Daoy (cell line): Measurements from ENCODE around the gene UNC79. TPM values are rescaled to one million over a fixed set of nuclear protein-coding genes. Genes with fewer than 3 reads are reported as not detected.

Source experiments
- DNase-seq: peaks from one replicate; pipeline ENCODE4 v3.0.0-alpha.2; 2015; ENCODE audit warnings: low read depth
- total RNA-seq: library from RNA; depleted of rRNA; stranded (reverse); fragments of >200 nt; shearing (Covaris generic); gene quantifications from 2 replicates; pipeline ENCODE4 v1.2.3, GENCODE V29; 2014

The UNC79 gene
- total RNA-seq, 1 experiment from 2014 or later = not detected

DNA sequence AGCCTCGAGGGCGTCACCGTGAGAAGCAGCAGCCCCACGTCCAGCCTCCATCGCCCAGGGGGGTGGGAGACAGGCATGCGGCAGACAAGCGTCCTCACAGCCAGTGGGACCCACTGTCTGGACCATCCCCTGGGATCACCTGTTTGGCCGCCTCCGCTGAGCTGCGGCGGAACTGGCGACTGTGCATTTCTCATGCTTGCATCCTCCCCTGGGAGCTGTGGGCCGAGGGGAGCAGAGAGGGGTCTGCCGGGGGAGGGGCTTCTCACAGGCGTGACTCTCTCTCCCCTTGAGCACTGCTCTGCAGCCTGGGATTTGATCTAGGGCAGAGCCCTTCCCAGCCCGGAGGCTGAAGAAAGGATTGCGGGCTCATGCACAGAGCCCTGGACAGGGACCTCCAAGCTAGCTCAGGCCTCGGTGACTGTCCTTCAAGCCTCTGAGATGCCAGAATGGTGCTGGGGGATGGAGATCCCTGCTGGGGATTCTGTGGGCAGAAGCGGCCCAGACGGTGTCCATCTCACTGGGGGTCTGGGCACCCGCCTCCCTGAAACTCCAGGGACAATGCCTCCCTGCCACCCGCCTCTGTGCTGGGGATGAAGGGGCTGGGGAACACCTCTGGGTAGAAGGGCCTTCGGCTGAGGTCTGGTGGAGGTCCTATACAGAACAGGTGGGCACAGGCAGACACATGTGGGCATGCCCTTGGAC lies 296.5 kb downstream of the UNC79 start:
- no peak for DNase-seq

DNA sequence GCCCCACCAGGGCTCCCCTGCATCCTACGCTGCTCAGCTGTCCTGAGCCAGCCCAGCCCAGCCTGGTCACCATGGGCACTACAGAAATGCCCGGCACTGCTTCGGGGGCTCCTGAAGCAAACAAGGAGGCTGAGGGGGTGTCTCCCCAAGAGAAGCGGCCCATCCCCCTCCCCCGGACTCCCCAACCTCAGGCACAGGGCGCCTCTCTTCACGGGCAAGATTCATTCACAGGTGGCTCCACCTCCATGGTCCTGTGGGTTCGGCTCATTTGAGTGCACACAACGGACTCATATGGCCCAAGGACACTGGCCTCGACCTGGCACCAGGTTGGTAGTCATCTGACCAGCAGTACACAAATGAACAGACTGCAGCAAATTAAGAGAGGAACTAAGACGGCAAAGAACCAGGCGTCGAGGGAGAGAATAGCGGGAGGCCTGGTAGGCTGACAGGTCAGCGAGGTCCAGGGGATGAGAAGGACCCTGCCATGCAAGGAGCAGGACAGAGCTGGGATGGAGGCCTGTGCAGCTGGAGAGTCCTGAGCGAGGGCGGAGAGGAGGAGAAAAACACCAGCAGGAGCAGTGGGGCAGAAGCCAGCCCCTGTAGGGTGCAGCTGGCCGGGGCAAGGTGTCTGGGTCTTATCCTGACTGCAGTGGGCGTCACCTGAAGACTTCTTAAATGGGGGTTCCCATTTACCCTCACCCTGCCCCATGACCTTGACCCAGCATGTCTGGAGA lies 297.3 kb downstream of the UNC79 start:
- DNase-seq = no peak

DNA sequence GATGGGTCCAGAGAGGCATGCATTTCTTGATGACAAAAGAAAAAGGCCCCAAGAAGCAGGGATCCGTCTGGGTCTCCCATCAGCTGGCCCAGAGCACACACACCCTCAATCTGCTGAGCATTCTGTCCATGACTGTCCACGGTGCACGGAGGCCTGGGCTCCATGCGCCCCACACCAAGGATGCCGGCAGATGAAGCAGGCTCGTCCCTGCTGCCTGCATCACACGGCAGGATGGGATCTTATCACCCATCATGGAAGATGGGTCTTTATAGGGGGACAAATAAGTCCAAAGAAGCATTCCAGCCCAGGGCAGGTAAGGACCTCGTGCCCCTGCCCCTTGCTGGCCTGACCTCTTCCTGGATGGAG lies 297.9 kb downstream of the UNC79 start:
- DNase-seq = no peak

DNA sequence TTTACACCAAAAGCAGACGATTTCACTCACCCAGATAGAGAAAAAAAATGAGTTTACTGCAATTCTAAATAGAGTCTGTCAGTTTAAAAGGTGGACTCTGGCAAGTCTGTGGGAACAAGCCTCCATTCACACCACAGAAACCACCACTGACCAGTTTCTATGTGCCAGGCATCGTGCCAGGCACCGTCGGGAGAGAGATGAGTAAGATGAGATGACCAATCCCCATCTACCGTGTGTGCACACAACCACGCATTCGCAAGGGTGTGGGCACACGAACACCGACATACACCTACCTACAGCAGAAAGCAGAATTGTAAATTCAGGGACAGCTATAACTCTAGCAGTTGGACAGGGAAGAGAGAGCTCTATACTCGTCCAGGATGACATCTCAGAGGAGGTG lies 299.3 kb downstream of the UNC79 start:
- peak; percentile 83 for DNase-seq

DNA sequence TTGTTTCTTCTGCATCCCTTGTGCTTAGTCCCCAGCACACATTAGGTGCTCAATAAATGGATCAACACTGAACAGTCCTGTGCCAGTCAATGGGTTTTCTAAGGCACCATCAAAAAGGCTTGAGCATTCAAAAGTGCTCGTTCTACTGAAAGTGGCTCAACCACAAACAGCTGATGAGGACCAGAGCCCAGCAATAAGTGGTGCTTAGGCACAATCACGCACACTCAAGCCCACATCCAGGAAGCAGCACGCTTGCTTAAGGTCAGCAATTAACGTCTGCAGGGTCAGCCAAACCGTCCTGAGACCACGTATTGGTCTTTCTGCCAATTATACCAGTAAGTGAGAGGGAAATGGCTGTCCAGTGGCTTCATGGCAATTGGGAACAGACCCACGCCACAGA lies 301.0 kb downstream of the UNC79 start:
- no peak for DNase-seq

DNA sequence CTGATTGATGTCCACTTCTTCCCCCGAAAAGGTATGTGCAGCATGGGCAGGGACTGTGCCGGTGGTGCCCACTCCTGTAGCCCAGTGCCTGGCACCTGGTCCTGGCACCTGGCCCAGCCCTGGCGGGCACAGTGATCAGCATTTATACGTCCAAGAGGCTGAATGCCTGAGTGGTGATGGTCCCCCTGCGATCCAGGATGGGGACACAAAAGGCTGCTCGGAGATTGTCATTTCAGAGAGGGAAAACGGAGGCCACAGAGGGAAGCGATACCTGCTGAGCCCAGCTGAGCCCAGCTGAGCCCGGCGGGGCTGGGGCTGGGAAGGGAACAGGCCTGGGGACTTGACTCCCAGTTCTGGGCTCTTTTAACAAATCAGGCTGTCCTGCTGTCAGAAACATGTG lies 301.8 kb downstream of the UNC79 start:
- no peak for DNase-seq

DNA sequence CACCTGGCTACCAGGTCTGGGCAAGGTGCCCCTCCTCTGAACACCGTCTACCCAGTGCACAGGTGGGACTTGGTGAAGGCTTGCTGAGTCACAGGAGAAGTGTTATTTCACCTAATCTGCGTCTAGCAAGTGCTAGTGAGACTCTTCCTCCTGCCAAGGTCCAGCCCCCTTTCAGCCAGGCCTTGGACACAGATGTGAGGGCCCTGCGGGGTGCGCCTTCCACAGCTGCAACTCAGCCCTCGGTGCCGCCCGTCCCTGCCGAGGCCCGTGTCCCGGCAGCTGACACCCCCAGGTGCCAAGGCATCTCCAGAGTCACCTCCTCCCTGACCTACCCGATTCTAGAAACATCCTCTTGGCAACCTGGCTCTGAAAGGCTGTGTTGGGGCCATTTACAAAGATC lies 302.5 kb downstream of the UNC79 start:
- no peak for DNase-seq

DNA sequence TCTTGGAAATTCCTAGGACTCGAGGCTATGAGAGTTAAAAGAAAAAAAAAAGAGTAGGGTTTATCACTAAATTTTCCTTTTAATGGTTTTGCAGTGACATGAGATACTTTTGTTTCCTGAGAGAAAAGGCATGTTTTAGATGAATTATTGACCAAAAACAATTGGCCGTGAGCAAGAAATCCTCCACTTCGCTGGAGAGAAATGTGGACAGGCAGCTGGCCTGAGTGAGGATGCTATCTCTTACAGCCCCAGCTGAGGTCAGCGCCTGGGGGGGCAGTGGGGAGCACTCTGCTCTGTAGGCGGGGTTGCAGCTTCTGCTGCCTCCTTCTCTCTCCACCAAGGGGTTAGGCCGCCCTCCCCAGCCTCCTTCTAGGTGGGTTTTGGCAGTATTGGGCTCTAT lies 302.9 kb downstream of the UNC79 start:
- no peak for DNase-seq

DNA sequence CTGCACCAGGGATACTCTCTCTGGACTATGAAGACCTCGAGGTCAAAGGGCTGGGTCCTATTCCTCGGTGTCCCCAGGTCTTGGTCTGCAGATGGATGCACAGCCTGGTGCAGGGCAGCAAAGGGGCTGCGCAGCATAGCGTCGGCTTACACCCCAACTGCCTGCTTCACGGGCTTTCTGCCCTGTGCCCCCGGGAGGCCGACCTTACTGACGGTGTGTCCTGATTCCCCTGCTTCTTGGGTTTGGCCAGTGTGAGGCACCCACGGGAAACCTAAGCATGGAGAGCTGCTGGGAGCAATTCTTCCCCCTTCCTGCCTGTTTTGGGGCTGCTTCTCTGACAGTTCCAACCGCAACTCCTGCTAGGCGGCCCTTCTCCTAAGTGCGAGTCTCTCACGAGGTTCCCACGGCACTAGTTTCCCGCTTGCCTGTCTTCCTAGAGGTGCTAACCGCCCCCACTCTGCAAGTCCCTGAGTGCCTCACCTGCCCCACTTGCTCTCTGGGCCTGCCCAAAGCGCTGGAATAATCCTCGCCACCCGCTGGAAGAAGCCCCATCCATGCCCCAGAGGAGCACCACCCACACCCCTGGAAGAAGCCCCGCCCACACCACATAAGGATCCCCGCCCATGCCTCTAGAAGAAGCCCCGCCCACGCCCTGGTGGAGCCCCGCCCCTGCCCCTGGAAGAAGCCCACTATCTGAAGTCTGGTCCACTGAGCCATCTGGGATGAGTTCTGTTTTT lies 303.5 kb downstream of the UNC79 start:
- peak; percentile 60 for DNase-seq

DNA sequence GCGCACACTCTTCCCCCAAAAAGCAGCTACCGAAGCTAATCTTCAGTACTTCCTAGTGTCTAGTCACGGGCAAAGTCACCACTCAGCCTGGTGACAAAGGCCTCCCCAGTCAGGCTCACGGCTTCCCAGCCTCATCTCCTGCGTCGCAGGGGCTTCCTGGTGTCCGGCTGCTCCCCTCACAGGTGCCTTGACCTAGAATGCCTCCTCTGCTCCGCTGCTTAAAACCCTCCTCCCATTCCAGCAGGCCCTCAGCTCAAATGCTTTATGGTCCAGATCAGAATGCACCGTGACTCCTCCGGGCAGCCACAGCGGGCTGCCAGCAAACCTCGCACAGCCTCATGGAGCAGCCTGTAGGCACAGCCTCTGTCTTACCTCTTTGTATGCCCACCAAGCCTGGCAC lies 304.5 kb downstream of the UNC79 start:
- no peak for DNase-seq

DNA sequence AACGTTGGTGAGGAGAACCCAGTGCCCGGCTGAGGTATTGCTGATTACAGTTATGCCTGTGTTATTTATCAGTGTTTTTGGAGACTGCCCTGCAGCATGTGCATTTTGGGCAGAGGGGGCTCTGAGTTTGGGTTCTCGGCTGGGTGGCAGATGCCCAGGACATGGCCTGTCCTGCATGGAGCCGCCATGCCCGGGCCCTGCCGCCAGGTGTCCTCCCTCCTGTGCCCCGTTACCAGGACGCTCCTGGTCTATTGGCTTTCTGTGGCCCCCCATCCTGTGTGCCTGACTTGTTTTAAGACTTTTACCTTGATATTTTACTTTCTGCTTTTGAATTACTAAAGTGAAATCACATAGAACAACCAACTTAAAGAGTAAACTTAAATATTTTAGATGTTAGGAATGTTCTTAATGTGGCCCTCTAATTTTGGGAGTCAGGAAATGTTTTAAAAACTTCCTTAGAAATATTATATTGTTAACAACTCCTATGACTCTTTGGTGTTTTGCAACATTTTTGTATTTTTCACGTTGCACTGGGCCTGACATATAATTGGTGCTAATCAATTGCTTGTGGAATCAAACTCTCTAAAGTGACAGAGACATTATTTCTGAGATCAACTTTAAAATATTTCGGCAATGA lies 305.8 kb downstream of the UNC79 start:
- DNase-seq = peak; percentile 52

DNA sequence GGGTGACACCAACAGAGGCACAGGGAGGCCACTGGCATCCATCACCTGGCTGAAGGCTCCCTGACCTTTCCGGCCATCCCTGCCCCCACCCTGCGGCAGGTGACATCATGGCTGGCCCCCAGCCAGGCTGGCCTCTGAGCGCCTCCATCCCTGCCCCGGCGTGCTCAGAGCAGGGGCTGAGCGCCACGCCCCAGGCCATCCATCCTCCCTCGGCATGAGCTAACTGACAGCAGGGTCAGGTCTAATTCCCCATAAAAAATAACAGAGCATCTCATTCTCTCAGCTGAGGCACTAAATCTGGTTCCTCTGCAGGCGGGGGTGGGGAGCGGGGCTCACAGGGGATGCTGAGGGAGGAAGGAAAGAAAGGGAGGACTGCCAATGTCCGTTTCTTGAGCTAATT lies 306.9 kb downstream of the UNC79 start:
- DNase-seq = no peak

DNA sequence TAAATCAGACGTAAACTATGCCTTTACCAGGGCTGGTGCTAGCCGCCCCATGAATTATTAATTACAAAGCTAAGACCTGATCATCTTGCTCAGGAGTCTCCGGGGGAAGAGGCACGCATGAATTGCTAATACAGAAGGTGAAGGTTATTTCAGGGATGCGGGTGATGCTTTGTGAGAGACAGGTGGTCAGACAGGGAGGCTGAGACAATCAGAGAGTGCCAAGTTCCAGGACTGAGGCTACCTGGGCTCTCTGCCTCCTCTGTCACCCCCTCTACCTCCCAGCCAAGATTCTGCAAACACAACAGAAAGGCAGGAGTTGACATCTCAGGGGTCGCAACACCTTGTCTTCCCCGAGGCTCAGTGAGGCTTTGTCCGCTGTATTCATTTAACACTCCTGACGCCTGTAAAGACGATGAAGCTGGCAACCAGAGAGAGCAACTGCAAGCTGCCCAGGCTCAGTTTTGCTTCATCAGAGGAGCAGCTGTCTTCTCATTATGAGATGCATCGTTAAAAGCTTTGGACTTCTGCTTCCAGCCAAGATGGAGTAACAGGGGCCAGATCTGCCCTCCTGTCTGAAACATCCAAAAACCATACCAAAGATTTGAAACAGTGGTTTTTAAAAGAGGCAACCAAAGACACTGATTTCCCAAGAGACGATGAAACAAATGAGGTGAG lies 311.0 kb downstream of the UNC79 start:
- no peak for DNase-seq

DNA sequence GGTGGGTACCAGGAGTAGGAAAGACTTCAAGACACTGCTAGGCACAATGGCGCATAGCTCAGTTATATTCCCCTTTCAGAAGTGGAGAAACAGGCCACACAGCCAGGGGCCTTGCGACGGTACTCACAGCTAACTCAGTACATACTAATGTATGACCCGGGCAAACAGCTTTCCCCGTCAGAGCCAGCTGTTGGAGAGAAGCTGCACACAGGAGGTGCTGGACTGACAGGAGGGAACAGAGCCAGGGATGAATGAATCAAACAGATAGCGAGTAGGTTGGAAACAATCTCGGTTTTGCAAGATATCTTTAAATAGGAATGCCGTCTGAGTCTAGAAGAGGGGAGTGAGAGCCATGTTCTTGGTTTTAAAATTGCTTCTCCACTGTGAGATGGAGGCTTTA lies 312.0 kb downstream of the UNC79 start:
- DNase-seq = no peak

DNA sequence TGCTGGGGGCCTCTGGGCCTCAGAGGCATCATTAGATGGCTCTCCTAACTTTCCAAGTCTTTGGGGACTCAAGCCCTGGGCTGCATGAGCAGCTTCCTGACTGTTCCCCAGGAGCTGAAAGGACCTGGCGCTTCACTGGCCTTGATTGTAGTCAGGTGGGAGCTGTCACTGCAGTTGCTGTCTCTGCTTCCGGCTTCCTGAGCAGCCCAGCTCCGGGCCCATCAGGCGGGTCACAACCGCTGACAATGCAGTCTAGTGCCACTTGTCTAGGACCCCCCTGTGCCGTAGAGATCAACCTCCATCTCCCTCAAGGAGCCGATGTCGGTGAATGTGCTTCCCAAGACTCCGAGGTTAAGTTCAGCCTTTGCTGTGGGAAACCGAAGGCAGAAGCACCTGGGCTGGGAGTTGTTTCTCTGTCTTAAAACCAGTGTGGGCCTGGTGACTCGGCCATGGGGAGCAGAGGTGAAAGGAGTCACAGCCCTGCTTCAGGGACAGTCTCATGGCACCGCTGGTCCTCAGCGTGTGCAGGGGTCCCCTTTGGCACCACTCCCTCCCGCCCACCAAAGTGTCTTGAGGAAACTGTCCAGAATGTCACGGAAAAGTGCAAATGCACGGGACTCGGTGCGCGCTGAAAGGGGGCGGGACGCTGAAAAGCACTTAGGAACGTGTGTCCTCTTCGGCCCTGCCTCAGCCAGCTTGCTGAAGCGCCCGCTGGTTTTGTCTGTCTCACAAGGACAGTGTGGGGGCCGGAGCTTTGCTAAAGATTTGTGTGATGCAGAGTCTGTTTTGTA lies 312.7 kb downstream of the UNC79 start:
- DNase-seq = no peak

DNA sequence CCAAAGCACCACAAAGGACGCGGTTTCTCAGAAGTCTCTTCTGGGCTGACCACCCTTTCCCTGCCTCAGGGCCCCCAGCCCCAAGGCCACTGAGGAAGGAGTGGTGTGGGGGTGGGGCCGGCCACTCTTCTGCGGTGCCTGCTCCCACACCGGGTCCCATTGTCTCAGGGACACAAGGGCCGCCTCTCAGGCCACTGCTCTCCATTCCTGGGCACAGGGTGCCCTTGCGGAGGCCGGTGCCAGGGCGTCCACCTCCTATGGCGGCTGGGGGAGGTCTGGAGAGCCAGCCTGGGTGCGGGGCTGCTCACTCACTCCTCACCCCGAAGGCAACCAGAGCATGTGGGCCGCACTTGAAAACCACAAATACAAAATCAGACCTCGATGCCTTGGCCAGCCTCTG lies 313.4 kb downstream of the UNC79 start:
- no peak for DNase-seq

DNA sequence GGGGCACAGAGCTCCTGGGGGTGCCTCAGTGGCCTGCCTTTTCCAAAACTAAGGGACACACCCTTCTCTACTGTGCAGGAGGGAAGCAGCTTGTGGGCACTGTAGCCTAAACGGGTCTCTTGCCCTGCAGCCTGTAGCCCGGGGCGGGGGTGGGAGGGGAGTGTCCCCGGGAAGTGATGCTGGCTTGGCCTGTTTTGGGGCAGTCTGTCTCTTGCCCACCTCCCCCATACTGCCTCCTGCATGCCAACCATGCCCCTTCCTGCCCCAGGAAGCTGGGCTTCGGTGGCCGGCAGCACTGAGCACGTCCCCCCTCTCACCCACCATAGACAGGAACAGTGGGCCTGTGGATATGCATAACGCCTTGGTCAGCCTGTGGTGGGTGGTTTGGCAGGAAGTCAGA lies 314.1 kb downstream of the UNC79 start:
- DNase-seq = no peak

DNA sequence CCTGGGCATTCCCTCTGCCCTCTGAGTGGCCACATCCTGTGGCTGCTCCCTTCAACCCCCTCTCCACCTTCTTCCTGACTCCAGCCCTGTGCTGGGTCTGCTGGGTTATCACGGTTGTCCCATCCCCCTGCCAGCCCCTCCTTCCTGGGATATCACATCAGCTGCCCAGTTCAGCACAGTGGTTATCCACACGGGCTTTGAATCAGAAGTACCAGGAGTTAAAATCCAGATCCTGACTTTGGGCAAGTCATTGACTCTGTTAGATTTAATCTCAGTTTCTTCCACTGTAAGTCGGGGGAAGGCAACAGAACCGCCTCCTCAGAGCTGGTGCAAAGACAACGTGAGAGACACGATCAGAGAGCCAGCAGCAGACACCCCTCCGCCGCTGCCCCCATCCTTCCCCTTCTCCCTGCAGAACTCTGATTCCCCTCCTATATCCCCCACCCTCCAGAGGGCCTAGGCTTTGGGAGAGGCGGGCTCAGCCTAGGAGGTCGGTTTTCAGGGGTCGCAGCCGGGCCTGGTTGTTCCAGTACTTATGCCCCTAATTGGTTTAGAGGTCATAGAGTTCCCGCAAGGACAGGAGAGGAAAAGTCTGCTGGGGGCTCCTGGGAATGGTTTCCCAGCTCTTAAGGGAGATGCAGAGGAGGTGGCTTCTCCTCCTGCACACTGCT lies 315.0 kb downstream of the UNC79 start:
- no peak for DNase-seq

DNA sequence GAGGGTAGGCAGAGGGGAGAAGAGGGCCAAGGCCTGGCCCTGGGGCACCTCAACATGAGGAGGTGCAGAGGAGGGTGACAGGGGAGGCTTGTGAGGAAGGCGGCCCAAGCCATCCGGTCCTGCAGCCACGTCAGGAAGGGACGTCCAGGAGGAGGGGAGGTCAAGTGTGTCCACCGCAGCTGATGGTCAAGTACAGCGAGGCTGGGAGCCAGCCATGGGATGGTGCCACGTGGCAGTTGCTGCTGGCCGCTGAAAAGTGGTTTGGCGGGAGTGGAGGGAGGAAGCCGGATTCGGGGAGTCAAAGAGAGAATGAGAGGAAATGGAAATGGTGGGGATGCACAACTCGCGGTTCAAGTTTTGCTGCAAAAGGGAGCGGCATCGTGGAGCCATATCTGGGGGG lies 316.4 kb downstream of the UNC79 start:
- DNase-seq = no peak

DNA sequence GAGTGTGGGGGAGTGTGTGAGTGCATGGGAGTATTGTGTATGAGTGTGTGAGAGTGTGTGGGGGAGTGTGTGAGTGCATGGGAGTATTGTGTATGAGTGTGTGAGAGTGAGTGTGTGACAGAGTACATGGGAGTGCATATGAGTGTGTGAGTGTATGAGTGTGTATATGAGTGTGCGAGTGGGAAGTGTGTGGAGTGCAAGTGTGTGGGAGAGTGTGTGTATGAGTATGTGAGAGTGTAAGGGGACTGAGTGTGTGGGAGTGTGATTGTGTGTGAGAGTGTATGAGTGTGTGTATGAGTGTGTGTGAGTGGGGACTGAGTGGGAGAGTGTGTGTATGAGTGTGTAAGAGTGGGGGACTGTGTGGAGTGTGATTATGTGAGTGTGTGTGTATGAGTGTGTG lies 316.8 kb downstream of the UNC79 start:
- DNase-seq = no peak
